DND-41 (cell line): ENCODE results near the gene ZSCAN2.

Experiments used
- CTCF ChIP-seq: IDR thresholded peaks from 2 replicates; pipeline ENCODE4 v1.5.1; 2012; ENCODE audit warnings: borderline replicate concordance, low read length, moderate library complexity, mild to moderate bottlenecking; ENCODE audit not compliant: poor library complexity, severe bottlenecking; ENCODE audit errors: extremely low read depth
- EZH2 ChIP-seq: IDR thresholded peaks from 3 replicates; pipeline ENCODE4 v1.6.1; 2012; ENCODE audit warnings: borderline replicate concordance, low read depth, mild to moderate bottlenecking, moderate library complexity, low read length, inconsistent platforms; ENCODE audit not compliant: severe bottlenecking

- TF ChIP-seq CTCF (no peak), EZH2 (no peak)
Observed at GRCh38 chr15:84616235-84616634, 15.4 kb downstream of the ZSCAN2 start.
